OCI-LY7 (cell line): Measurements from ENCODE around the gene GAREM1. TPM values are rescaled to one million over a fixed set of nuclear protein-coding genes. Genes with fewer than 3 reads are reported as not detected.

ENCODE experiments used
- BruUV-seq: library from RNA; stranded (reverse); fragments of 400-500 nt; replicated peaks from 2 replicates; lab custom pipeline; 2021; lab: Mats Ljungman, UMichigan
- CTCF ChIA-PET: fragments of 300-600 bp; sonication (Branson Sonifier 250); formaldehyde crosslinking; loops from one replicate; lab custom pipeline; 2022; ENCODE audit warnings: antibody characterized with exemption; ENCODE audit not compliant: unreplicated experiment; lab: Charles Lee
- POLR2A ChIA-PET: fragments of 300-600 bp; sonication (Branson Sonifier 250); formaldehyde crosslinking; loops from one replicate; lab custom pipeline; 2022; ENCODE audit warnings: antibody characterized with exemption; lab: Charles Lee
- DNase-seq: peaks from one replicate; pipeline ENCODE4 v3.0.0-alpha.2; 2015; ENCODE audit warnings: low spot score
- H2AFZ ChIP-seq: fragments of 200-600 bp; sonication (generic), shearing (Covaris generic); 2 replicates; pipeline ENCODE4 v1.6.1; 2014; ENCODE audit warnings: mild to moderate bottlenecking, antibody characterized with exemption, low read length, moderate library complexity
- H3K27ac ChIP-seq: fragments of 200-600 bp; sonication (generic); 2 replicates; pipeline ENCODE4 v1.5.1; 2014; ENCODE audit warnings: mixed run types, low read depth, mild to moderate bottlenecking, moderate library complexity, low read length, inconsistent platforms; ENCODE audit not compliant: poor library complexity, severe bottlenecking
- H3K36me3 ChIP-seq: fragments of 200-600 bp; sonication (generic); 2 replicates; pipeline ENCODE4 v1.6.1; 2014; ENCODE audit warnings: mild to moderate bottlenecking, antibody characterized with exemption, low read length, moderate library complexity, mixed read lengths; ENCODE audit not compliant: insufficient read depth
- H3K4me1 ChIP-seq: fragments of 200-600 bp; sonication (generic); 2 replicates; pipeline ENCODE4 v1.5.1; 2014; ENCODE audit warnings: mild to moderate bottlenecking, low read length; ENCODE audit not compliant: insufficient read depth, poor library complexity, severe bottlenecking
- H3K4me2 ChIP-seq: fragments of 200-600 bp; sonication (generic); 2 replicates; pipeline ENCODE4 v1.6.1; 2014; ENCODE audit warnings: mild to moderate bottlenecking, low read length
- H3K4me3 ChIP-seq: fragments of 200-600 bp; sonication (generic); 2 replicates; pipeline ENCODE4 v1.5.1; 2014; ENCODE audit warnings: mild to moderate bottlenecking, low read depth, low read length; ENCODE audit not compliant: poor library complexity, severe bottlenecking
- H3K79me2 ChIP-seq: fragments of 200-600 bp; sonication (generic); 2 replicates; pipeline ENCODE4 v1.6.1; 2016; ENCODE audit warnings: low read depth, mild to moderate bottlenecking, low read length, moderate library complexity, mixed read lengths; ENCODE audit not compliant: insufficient read depth
- H3K9me2 ChIP-seq: fragments of 200-600 bp; sonication (generic); 2 replicates; pipeline ENCODE4 v1.6.1; 2016; ENCODE audit warnings: mild to moderate bottlenecking, low read length, mixed read lengths; ENCODE audit not compliant: insufficient read depth
- H3K9me3 ChIP-seq: fragments of 200-600 bp; sonication (generic); 2 replicates; pipeline ENCODE4 v1.6.1; 2014; ENCODE audit warnings: mild to moderate bottlenecking, mixed run types, low read length, mixed read lengths
- H4K20me1 ChIP-seq: fragments of 200-600 bp; sonication (generic); 2 replicates; pipeline ENCODE4 v1.6.1; 2014; ENCODE audit warnings: mild to moderate bottlenecking, antibody characterized with exemption, low read length, moderate library complexity, mixed read lengths; ENCODE audit not compliant: insufficient read depth
- EZH2phosphoT487 ChIP-seq: fragments of 200-600 bp; sonication (generic); IDR thresholded peaks from 2 replicates; pipeline ENCODE4 v1.6.1; 2018; ENCODE audit warnings: low read depth, borderline replicate concordance, mild to moderate bottlenecking, mixed run types, antibody characterized with exemption, low read length, moderate library complexity, mixed read lengths
- intact Hi-C: fragments of 100-400 bp; cut with micrococcal nuclease; formaldehyde crosslinking; loops from one replicate; pipeline ENCODE4 v1.10.0; 2022; ENCODE audit not compliant: unreplicated experiment
- total RNA-seq, 2 experiments: library from RNA; depleted of rRNA in 1 of 2; stranded (reverse); fragments of >200 nt in 1 of 2; shearing (Covaris generic) in 1 of 2; gene quantifications; 2 replicates each; pipeline ENCODE4 v1.2.3, GENCODE V29; 2014 to 2022
- TF ChIP-seq, protein P1 (sequence below): fragments of 200-600 bp; sonication (generic); conservative IDR thresholded peaks from 2 replicates; pipeline ENCODE4 v1.5.1; 2014; ENCODE audit warnings: mild to moderate bottlenecking, antibody characterized with exemption, low read length, moderate library complexity, mixed read lengths

The GAREM1 gene
- total RNA-seq, 2 experiments from 2014 or later, result 1.0 to 2.7 TPM

DNA sequence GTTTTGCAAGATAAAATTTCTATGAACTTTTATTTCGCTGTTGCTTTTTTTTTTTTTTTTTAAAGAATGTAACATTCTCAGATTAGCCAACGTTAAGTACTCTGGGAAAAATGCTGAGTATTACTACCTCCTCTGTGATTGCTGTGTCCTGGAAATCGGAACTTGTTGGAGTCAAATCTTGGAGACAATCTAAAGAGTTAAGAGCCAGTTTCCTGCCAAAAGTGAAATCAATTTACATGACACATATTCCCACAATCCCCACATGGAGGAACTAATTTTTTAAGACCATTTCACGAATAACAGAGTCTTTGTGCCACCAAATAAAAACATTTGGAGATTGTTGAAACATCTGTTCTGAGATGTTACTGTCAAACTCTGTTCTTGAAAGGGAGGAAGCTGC is 153.0 kb downstream of the GAREM1 start:
- Histone ChIP-seq H3K27ac (no peak overlapping the region), H3K4me3 (no peak overlapping the region), H3K4me2 (no peak overlapping the region), H2AFZ (no peak overlapping the region), H3K9me2 (no peaks in the 10 kb centered on the region), H3K9me3 (no peaks in the 10 kb centered on the region), H3K79me2 (no peaks in the 10 kb centered on the region), H4K20me1 (no peaks in the 10 kb centered on the region), H3K36me3 (no peaks in the 10 kb centered on the region), H3K4me1 (no peaks in the 10 kb centered on the region)
- no TSS peak for BruUV-seq
- TF ChIP-seq, protein P1, sequence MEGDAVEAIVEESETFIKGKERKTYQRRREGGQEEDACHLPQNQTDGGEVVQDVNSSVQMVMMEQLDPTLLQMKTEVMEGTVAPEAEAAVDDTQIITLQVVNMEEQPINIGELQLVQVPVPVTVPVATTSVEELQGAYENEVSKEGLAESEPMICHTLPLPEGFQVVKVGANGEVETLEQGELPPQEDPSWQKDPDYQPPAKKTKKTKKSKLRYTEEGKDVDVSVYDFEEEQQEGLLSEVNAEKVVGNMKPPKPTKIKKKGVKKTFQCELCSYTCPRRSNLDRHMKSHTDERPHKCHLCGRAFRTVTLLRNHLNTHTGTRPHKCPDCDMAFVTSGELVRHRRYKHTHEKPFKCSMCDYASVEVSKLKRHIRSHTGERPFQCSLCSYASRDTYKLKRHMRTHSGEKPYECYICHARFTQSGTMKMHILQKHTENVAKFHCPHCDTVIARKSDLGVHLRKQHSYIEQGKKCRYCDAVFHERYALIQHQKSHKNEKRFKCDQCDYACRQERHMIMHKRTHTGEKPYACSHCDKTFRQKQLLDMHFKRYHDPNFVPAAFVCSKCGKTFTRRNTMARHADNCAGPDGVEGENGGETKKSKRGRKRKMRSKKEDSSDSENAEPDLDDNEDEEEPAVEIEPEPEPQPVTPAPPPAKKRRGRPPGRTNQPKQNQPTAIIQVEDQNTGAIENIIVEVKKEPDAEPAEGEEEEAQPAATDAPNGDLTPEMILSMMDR, result no peak
- no peak for TF ChIP-seq EZH2phosphoT487
- ChIA-PET CTCF (no interaction called here), POLR2A (no interaction called here)
- DNase-seq, result no peak
- intact Hi-C loops, result no loop called here

DNA sequence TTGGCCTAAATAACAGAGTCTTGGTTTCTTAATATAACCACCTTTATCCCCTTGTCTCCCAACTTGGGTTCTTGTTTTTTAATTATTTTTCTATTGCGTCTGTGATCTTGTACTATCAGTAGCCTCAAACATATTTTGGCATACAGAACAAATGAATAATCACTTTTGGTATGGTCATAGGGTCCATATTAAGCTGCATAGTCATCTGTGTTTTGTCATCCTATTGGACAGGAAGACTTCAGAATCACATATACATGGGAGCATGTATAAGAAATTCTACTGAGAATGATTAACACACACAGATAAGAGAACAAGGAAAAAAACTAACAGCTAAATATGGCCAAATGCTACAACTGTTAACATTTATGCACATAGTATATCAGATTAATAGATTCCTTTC is 154.8 kb downstream of the GAREM1 start:
- Histone ChIP-seq H3K27ac (no peak overlapping the region), H4K20me1 (no peaks in the 10 kb centered on the region), H3K79me2 (no peaks in the 10 kb centered on the region), H3K9me2 (no peaks in the 10 kb centered on the region), H3K4me2 (no peak overlapping the region), H3K9me3 (no peaks in the 10 kb centered on the region), H3K4me3 (no peak overlapping the region), H2AFZ (no peak overlapping the region), H3K4me1 (no peaks in the 10 kb centered on the region), H3K36me3 (no peaks in the 10 kb centered on the region)
- ChIA-PET POLR2A (no interaction called here), CTCF (no interaction called here)
- no TSS peak for BruUV-seq
- TF ChIP-seq, protein P1, result no peak
- no peak for TF ChIP-seq EZH2phosphoT487
- DNase-seq, result no peak
- intact Hi-C loops, result no loop called here

DNA sequence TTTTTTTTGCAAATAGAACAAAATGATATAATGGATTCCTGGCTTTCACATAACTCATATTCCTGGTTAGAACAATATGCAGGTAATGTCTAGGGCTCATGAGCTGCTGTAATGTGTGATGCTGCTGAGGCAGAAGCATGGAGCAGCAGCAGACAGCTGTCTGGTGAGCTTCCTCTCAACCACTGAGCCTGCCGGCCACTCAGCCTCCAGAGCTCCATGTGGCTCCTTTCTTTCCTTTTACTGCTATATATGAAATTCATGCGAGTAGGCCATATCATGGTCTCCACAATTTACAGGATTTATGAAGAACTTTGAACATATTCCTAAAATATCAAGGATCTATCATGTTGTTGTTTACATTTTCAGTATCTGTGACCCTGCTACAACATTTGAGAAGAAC is 159.9 kb downstream of the GAREM1 start:
- ChIA-PET CTCF (no interaction called here), POLR2A (no interaction called here)
- no peaks in the 10 kb centered on the region for H4K20me1 ChIP-seq
- H3K4me2 ChIP-seq, result no peak overlapping the region
- no peak overlapping the region for H2AFZ ChIP-seq
- H3K4me1 ChIP-seq, result no peaks in the 10 kb centered on the region
- H3K9me3 ChIP-seq, result no peaks in the 10 kb centered on the region
- no TSS peak for BruUV-seq
- TF ChIP-seq, protein P1, result no peak
- no peak for TF ChIP-seq EZH2phosphoT487
- H3K27ac ChIP-seq, result no peak overlapping the region
- no peaks in the 10 kb centered on the region for H3K9me2 ChIP-seq
- intact Hi-C loops, result no loop called here
- no peak overlapping the region for H3K4me3 ChIP-seq
- no peaks in the 10 kb centered on the region for H3K36me3 ChIP-seq
- no peaks in the 10 kb centered on the region for H3K79me2 ChIP-seq
- no peak for DNase-seq
